ENCODE results near the gene PDCD7. TPM values are rescaled to one million over a fixed set of nuclear protein-coding genes. Genes with fewer than 3 reads are reported as not detected.

Gene PDCD7
- total RNA-seq, 1 donor from 2014 or later, result 22.3 TPM

- peaks cover 56% of the 10 kb centered on the region for H3K4me1 Mint-ChIP-seq (ENCODE audit: unreplicated experiment)
- no peak for DNase-seq (ENCODE audit: extremely low spot score, unreplicated experiment)
- peaks cover 7% of the 10 kb centered on the region for H3K27me3 Mint-ChIP-seq (ENCODE audit: unreplicated experiment)
- TF ChIP-seq, protein P1, sequence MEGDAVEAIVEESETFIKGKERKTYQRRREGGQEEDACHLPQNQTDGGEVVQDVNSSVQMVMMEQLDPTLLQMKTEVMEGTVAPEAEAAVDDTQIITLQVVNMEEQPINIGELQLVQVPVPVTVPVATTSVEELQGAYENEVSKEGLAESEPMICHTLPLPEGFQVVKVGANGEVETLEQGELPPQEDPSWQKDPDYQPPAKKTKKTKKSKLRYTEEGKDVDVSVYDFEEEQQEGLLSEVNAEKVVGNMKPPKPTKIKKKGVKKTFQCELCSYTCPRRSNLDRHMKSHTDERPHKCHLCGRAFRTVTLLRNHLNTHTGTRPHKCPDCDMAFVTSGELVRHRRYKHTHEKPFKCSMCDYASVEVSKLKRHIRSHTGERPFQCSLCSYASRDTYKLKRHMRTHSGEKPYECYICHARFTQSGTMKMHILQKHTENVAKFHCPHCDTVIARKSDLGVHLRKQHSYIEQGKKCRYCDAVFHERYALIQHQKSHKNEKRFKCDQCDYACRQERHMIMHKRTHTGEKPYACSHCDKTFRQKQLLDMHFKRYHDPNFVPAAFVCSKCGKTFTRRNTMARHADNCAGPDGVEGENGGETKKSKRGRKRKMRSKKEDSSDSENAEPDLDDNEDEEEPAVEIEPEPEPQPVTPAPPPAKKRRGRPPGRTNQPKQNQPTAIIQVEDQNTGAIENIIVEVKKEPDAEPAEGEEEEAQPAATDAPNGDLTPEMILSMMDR (IDR thresholded peaks at IDR 0.05), result no peak
- no peaks in the 10 kb centered on the region for H3K36me3 Mint-ChIP-seq (ENCODE audit: unreplicated experiment)
- peak within 1 kb of the TSS; percentile 56 for H3K4me3 Mint-ChIP-seq (ENCODE audit: unreplicated experiment)
- H3K9me3 Mint-ChIP-seq (ENCODE audit: unreplicated experiment), result no peaks in the 10 kb centered on the region
- H3K27ac Mint-ChIP-seq (ENCODE audit: unreplicated experiment), result no peak within 1 kb of the TSS
Observed at GRCh38 chr15:65067645-65068402, 65.8 kb downstream of the PDCD7 start, which contains the start of gene RASL12. RASL12 (minus strand) TSS chr15:65067991; CDS start chr15:65067835, 156 bp downstream.

Other genes with a start within 250 kb of the PDCD7 start
- 4.6 and 5.7 TPM in 2 replicates for gene ANKDD1A, start 221.9 kb downstream of the PDCD7 start, total RNA-seq
- 116 and 120 TPM in 2 replicates for gene SPG21, start 143.9 kb downstream of the PDCD7 start, total RNA-seq
- gene MTFMT, start 104.2 kb downstream of the PDCD7 start, total RNA-seq, result 16.3 and 16.9 TPM in 2 replicates
- gene SLC51B, start 88.4 kb downstream of the PDCD7 start, total RNA-seq, result not detected in 2 replicates
- gene RASL12, start 65.8 kb downstream of the PDCD7 start, total RNA-seq, result 0.73 and 0.78 TPM in 2 replicates
- gene KBTBD13, start 57.1 kb downstream of the PDCD7 start, total RNA-seq, result not detected in 2 replicates
- gene UBAP1L, start 18.6 kb downstream of the PDCD7 start, total RNA-seq, result 5.1 and 5.4 TPM in 2 replicates
- 62.8 and 64.0 TPM in 2 replicates for gene CLPX, start 51.5 kb upstream of the PDCD7 start, total RNA-seq
- 0.19 TPM in 1 of 2 replicates, not detected in the other for gene CILP, start 77.7 kb upstream of the PDCD7 start, total RNA-seq
- 9.4 and 9.5 TPM in 2 replicates for gene PARP16, start 153.1 kb upstream of the PDCD7 start, total RNA-seq
- not detected in 2 replicates for gene RNU5A-1, start 162.2 kb upstream of the PDCD7 start, total RNA-seq
- 18.5 and 32.7 TPM in 2 replicates for gene RNU5B-1, start 170.9 kb upstream of the PDCD7 start, total RNA-seq
- 0.16 and 0.48 TPM in 2 replicates for gene IGDCC3, start 244.2 kb upstream of the PDCD7 start, total RNA-seq